Panc1 (cell line): ENCODE data around the gene TADA2B. TPM values are rescaled to one million over a fixed set of nuclear protein-coding genes. Genes with fewer than 3 reads are reported as not detected.

Experiments used
- ATAC-seq: fragments of 200-7000 bp; cut with Tn5 transposase; 2 replicates; pipeline ENCODE4 v1.9.1; 2020; ENCODE audit warnings: mild to moderate bottlenecking, moderate library complexity
- BruUV-seq: library from RNA; stranded (reverse); fragments of 400-500 nt; replicated peaks from 2 replicates; lab custom pipeline; 2021; lab: Mats Ljungman, UMichigan
- CTCF ChIA-PET: fragments of 300-600 bp; sonication (Branson Sonifier 250); formaldehyde crosslinking; loops from one replicate; lab custom pipeline; 2022; ENCODE audit warnings: antibody characterized with exemption; lab: Charles Lee
- POLR2A ChIA-PET: fragments of 300-600 bp; sonication (Branson Sonifier 250); formaldehyde crosslinking; loops from one replicate; lab custom pipeline; 2022; ENCODE audit warnings: antibody characterized with exemption; lab: Charles Lee
- DNase-seq: peaks from one replicate; pipeline ENCODE4 v3.0.0-alpha.2; 2010; ENCODE audit warnings: low read depth, low spot score
- H3K27ac ChIP-seq: 2 replicates; pipeline ENCODE4 v1.5.1; 2011; ENCODE audit warnings: mild to moderate bottlenecking, low read length, inconsistent platforms
- H3K27me3 ChIP-seq: fragments of 200-500 bp; sonication (Bioruptor generic); 2 replicates; pipeline ENCODE4 v1.6.0; 2014; ENCODE audit warnings: low read length, inconsistent platforms; ENCODE audit not compliant: control insufficient read depth, insufficient read depth
- H3K36me3 ChIP-seq: fragments of 200-500 bp; sonication (Bioruptor generic); 2 replicates; pipeline ENCODE4 v1.5.1; 2014; ENCODE audit warnings: inconsistent platforms, mild to moderate bottlenecking, low read length, moderate library complexity; ENCODE audit not compliant: control insufficient read depth, insufficient read depth
- H3K4me1 ChIP-seq: 2 replicates; pipeline ENCODE4 v1.5.1; 2011; ENCODE audit warnings: inconsistent platforms, mild to moderate bottlenecking, low read length, moderate library complexity; ENCODE audit not compliant: control insufficient read depth, insufficient read depth
- H3K4me3 ChIP-seq, 2 experiments: 2 replicates each; pipeline ENCODE4 v1.5.1; 2011 to 2012; ENCODE audit warnings: low read depth in 2 of 2, low read length in 2 of 2, mild to moderate bottlenecking in 2 of 2, inconsistent platforms in 1 of 2, moderate library complexity in 1 of 2
- H3K9me3 ChIP-seq: fragments of 200-500 bp; sonication (Bioruptor generic); 2 replicates; pipeline ENCODE4 v1.5.1; 2014; ENCODE audit warnings: low read depth, mild to moderate bottlenecking, inconsistent platforms, low read length, moderate library complexity; ENCODE audit not compliant: control insufficient read depth, insufficient read depth
- POLR2AphosphoS5 ChIP-seq: IDR thresholded peaks from 2 replicates; pipeline ENCODE4 v1.6.1; 2012; ENCODE audit warnings: mild to moderate bottlenecking, low read depth, low read length, moderate library complexity
- SIN3A ChIP-seq: IDR thresholded peaks from 2 replicates; pipeline ENCODE4 v1.6.1; 2012; ENCODE audit warnings: low read depth, mild to moderate bottlenecking, low read length, moderate library complexity, borderline replicate concordance; ENCODE audit not compliant: insufficient read depth
- TCF7L2 ChIP-seq: IDR thresholded peaks from 2 replicates; pipeline ENCODE4 v1.6.1; 2011; ENCODE audit warnings: mild to moderate bottlenecking, low read depth, low read length, inconsistent platforms
- in situ Hi-C: cut with HindIII; loops from 2 replicates; pipeline ENCODE4 v1.10.0; 2016; ENCODE audit warnings: low sequenced_read_pairs, low pct_unique_long_range_greater_than_20kb
- intact Hi-C: fragments of 100-400 bp; cut with micrococcal nuclease; formaldehyde crosslinking; loops from one replicate; pipeline ENCODE4 v1.10.0; 2022; ENCODE audit not compliant: unreplicated experiment
- total RNA-seq: library from RNA; stranded (reverse); gene quantifications from one replicate; pipeline ENCODE4 v1.2.1, GENCODE V29; 2021; ENCODE audit not compliant: unreplicated experiment
- TF ChIP-seq, protein P1 (sequence below): fragments of 450-650 bp; IDR thresholded peaks from 2 replicates; pipeline ENCODE4 v1.5.1; 2017; ENCODE audit warnings: mild to moderate bottlenecking
- TF ChIP-seq, protein P2 (sequence below), 2 experiments: IDR thresholded peaks; 2 replicates each; pipeline ENCODE4 v1.6.1; 2011 to 2012; ENCODE audit warnings: low read depth in 2 of 2, control low read depth in 1 of 2, low read length in 1 of 2, mild to moderate bottlenecking in 1 of 2, moderate library complexity in 1 of 2; ENCODE audit not compliant: insufficient read depth in 1 of 2

Gene TADA2B
- total RNA-seq, 1 experiment from 2014 or later = 17.6 TPM

DNA sequence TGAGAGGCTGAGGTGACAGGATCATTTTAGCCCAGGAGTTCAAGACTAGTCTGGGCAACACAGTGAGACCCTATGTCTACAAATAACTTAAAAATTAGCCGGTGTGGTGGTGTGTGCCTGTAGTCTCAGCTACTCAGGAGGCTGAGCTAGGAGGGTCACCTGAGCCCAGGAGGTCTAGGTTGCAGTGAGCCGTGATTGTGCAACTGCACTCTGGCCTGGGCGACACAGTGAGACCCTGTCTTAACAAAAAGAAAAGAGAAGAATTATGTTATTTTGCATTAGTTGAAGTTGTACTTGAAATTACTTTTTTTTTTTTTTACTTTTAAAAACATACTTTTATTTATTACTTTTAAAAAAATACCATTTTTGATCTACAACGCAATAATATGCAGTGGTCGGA, 21.8 kb upstream of the TADA2B start:
- no peak for ATAC-seq
- POLR2A ChIA-PET = no interaction called here
- TF ChIP-seq, protein P1, sequence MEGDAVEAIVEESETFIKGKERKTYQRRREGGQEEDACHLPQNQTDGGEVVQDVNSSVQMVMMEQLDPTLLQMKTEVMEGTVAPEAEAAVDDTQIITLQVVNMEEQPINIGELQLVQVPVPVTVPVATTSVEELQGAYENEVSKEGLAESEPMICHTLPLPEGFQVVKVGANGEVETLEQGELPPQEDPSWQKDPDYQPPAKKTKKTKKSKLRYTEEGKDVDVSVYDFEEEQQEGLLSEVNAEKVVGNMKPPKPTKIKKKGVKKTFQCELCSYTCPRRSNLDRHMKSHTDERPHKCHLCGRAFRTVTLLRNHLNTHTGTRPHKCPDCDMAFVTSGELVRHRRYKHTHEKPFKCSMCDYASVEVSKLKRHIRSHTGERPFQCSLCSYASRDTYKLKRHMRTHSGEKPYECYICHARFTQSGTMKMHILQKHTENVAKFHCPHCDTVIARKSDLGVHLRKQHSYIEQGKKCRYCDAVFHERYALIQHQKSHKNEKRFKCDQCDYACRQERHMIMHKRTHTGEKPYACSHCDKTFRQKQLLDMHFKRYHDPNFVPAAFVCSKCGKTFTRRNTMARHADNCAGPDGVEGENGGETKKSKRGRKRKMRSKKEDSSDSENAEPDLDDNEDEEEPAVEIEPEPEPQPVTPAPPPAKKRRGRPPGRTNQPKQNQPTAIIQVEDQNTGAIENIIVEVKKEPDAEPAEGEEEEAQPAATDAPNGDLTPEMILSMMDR = no peak
- TF ChIP-seq, protein P2, sequence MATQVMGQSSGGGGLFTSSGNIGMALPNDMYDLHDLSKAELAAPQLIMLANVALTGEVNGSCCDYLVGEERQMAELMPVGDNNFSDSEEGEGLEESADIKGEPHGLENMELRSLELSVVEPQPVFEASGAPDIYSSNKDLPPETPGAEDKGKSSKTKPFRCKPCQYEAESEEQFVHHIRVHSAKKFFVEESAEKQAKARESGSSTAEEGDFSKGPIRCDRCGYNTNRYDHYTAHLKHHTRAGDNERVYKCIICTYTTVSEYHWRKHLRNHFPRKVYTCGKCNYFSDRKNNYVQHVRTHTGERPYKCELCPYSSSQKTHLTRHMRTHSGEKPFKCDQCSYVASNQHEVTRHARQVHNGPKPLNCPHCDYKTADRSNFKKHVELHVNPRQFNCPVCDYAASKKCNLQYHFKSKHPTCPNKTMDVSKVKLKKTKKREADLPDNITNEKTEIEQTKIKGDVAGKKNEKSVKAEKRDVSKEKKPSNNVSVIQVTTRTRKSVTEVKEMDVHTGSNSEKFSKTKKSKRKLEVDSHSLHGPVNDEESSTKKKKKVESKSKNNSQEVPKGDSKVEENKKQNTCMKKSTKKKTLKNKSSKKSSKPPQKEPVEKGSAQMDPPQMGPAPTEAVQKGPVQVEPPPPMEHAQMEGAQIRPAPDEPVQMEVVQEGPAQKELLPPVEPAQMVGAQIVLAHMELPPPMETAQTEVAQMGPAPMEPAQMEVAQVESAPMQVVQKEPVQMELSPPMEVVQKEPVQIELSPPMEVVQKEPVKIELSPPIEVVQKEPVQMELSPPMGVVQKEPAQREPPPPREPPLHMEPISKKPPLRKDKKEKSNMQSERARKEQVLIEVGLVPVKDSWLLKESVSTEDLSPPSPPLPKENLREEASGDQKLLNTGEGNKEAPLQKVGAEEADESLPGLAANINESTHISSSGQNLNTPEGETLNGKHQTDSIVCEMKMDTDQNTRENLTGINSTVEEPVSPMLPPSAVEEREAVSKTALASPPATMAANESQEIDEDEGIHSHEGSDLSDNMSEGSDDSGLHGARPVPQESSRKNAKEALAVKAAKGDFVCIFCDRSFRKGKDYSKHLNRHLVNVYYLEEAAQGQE (IDR thresholded peaks at IDR 0.05; ENCODE audit: insufficient read depth in 1 of 2, low read depth in 2 of 2, low read length in 1 of 2) = no peak
- TF ChIP-seq SIN3A (no peak), TCF7L2 (no peak), POLR2AphosphoS5 (no peak)
- Histone ChIP-seq H3K27ac (peak overlapping the region; percentile 81), H3K4me3 (no peak overlapping the region), H3K27me3 (no peaks in the 10 kb centered on the region), H3K9me3 (no peaks in the 10 kb centered on the region), H3K4me1 (peaks cover 38% of the 10 kb centered on the region), H3K36me3 (no peaks in the 10 kb centered on the region)
- no TSS peak for BruUV-seq
- CTCF ChIA-PET = no interaction called here
- in situ Hi-C loops = no loop called here
- intact Hi-C loops = no loop called here
- DNase-seq = no peak

DNA sequence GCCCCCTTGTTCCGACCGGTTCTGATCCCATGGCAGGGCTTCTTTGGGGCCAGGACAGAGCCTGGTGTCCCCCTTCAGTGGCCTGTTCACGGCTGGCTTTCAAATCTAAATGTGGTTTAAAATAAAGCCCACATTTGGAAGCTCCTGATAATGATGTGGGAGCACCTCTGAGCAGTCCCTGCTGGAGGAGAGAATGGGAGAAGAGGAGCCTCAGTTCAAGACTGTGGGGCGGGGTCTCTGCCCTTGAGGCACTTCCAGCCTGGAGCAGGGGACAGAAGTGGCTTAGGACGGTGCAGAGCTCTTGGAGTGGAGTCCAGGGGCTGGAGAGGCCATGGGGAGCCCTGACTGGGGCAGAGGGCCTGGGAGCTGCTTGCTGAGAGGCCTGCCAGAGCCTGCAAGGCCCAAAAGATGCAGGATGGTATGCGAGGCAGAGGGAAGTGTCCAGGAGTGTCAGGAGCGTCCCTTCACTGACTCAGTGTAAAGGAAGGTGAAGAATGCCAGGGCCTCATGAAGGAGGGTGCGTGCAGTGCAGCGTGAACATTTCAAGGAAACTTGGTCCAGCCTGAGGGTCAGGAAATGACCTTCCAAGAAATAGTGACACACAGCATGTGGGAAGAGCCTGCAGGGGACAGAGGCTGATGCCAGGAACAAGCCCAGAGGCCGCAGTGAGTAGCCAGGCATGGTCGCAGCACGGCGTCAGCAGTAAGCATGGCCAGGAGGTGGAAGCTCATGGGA, 21.1 kb upstream of the TADA2B start:
- Histone ChIP-seq H3K4me1 (peaks cover 38% of the 10 kb centered on the region), H3K27me3 (no peaks in the 10 kb centered on the region), H3K9me3 (no peaks in the 10 kb centered on the region), H3K27ac (peak overlapping the region; percentile 81), H3K4me3 (no peak overlapping the region), H3K36me3 (no peaks in the 10 kb centered on the region)
- ChIA-PET CTCF (no interaction called here), POLR2A (no interaction called here)
- intact Hi-C loops (no loop called here), in situ Hi-C loops (no loop called here)
- BruUV-seq = no TSS peak
- ATAC-seq = peak; percentile 94
- DNase-seq = peak; percentile 78
- peak; percentile 56; the same call in 1 of the 2 replicates for TF ChIP-seq POLR2AphosphoS5
- TF ChIP-seq, protein P2 (IDR thresholded peaks at IDR 0.05; ENCODE audit: insufficient read depth in 1 of 2, low read depth in 2 of 2, low read length in 1 of 2) = no peak
- TF ChIP-seq, protein P1 = no peak
- no peak for TF ChIP-seq SIN3A
- TF ChIP-seq TCF7L2 = 0 out of 2 replicates have a peak, but pooled peaks have one; percentile 27
